ENCODE measurements around the gene TNFSF11. TPM values are rescaled to one million over a fixed set of nuclear protein-coding genes. Genes with fewer than 3 reads are reported as not detected.

Gene TNFSF11, protein sequence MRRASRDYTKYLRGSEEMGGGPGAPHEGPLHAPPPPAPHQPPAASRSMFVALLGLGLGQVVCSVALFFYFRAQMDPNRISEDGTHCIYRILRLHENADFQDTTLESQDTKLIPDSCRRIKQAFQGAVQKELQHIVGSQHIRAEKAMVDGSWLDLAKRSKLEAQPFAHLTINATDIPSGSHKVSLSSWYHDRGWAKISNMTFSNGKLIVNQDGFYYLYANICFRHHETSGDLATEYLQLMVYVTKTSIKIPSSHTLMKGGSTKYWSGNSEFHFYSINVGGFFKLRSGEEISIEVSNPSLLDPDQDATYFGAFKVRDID
- total RNA-seq = not detected

GRCh38 chr13:42574011-42574410, at the start of gene TNFSF11:
TNFSF11 (plus strand) TSS chr13:42574152; CDS start chr13:42574304, 152 bp downstream.
- POLR2A ChIA-PET = no interaction called here
- ATAC-seq (ENCODE audit: low read depth) = peak; percentile 9
- Mint-ChIP-seq H3K4me3 (peak within 1 kb of the TSS; percentile 79), H3K27me3 (peaks cover 56% of the 10 kb centered on the region), H3K4me1 (peaks cover 11% of the 10 kb centered on the region), H3K27ac (no peak within 1 kb of the TSS), H3K36me3 (no peaks in the 10 kb centered on the region), H3K9me3 (peaks cover 8% of the 10 kb centered on the region)
- DNase-seq = no peak

DNA sequence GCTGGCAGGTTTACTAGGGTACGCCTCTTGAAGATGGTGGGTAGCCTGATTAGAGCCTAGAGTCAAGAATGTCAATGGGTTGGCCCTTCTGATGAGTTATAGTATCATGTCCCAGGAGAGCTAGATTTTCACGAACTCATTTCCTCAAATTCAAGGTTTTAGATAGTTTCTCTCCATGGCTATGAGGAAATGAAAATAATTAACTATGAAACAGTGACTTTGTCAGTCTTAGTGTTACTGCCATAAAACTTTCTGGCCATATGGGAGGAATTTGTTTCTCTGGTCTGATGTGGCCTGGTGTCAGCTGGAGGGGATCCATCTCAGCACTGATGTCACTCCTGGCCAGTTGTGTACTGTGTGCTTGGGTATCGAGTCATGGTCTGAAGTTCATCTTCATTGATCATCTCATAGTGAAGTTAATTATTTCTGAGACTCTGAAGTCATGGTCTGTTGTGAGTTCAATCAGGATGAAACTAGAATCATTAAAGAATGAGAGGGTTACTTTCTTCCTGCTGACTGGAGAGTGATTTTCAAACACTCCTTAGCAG, 49.4 kb upstream of the TNFSF11 start:
- DNase-seq = no peak
- peaks cover 1% of the 10 kb centered on the region for H3K36me3 Mint-ChIP-seq
- ATAC-seq (ENCODE audit: low read depth) = no peak
- no peaks in the 10 kb centered on the region for H3K27me3 Mint-ChIP-seq
- POLR2A ChIA-PET = no interaction called here
- H3K27ac Mint-ChIP-seq = no peak overlapping the region
- no peak overlapping the region for H3K4me3 Mint-ChIP-seq
- peaks cover 6% of the 10 kb centered on the region for H3K9me3 Mint-ChIP-seq
- no peaks in the 10 kb centered on the region for H3K4me1 Mint-ChIP-seq

DNA sequence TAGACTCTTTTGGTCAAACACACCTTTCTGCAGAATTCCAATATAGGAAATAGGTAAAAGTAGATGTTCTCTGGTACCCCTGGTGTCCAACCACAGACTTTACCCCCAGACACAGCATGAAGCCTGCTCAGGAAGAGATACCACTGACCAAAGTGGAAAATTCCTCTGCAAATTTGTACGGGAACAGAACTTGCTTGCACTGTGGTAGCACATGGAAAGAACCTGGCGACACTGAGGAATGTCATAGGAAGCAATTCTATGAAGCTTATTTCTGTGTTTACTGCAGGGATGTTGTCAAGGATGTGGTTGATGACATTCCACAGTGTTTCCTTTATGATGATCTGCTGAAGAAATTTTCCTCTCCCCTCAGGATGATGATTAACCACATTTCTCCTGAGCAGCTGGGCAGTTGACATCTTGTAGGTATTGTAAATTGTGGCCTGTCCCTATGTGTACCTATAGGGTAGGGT, 48.9 kb upstream of the TNFSF11 start:
- DNase-seq (no peak), ATAC-seq (ENCODE audit: low read depth) (no peak)
- Mint-ChIP-seq H3K36me3 (peaks cover 1% of the 10 kb centered on the region), H3K27me3 (no peaks in the 10 kb centered on the region), H3K9me3 (peaks cover 6% of the 10 kb centered on the region), H3K4me3 (no peak overlapping the region), H3K27ac (no peak overlapping the region), H3K4me1 (no peaks in the 10 kb centered on the region)
- POLR2A ChIA-PET = no interaction called here

DNA sequence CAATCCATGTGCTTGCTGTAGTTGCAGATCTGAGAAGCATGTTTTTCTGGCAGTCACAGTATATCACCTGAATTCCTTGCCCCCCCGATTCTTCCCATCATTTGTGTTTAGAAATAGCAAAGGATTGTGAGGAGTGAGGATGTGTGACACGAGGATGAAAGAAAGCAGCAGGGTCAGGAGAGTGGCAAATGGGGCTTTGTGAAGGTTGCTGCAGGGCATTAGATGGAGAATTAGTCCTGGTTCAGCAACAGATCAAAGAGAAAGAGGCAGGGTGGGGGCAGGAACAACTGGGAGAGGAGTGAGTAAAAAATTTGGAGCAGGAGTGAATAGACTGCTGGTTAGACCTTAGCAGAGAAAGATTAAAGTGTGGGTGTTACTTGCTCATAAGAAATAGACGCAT, 47.7 kb upstream of the TNFSF11 start:
- Mint-ChIP-seq H3K4me3 (no peak overlapping the region), H3K27ac (no peak overlapping the region), H3K4me1 (peaks cover 2% of the 10 kb centered on the region), H3K27me3 (no peaks in the 10 kb centered on the region), H3K36me3 (peaks cover 1% of the 10 kb centered on the region), H3K9me3 (peaks cover 6% of the 10 kb centered on the region)
- DNase-seq = no peak
- ATAC-seq (ENCODE audit: low read depth) = no peak
- POLR2A ChIA-PET = no interaction called here

GRCh38 chr13:42526804-42527203, 47.1 kb upstream of the TNFSF11 start:
- DNase-seq (no peak), ATAC-seq (ENCODE audit: low read depth) (no peak)
- no peak overlapping the region for H3K4me3 Mint-ChIP-seq
- no peak overlapping the region for H3K27ac Mint-ChIP-seq
- peaks cover 2% of the 10 kb centered on the region for H3K4me1 Mint-ChIP-seq
- POLR2A ChIA-PET = no interaction called here
- H3K9me3 Mint-ChIP-seq = peaks cover 6% of the 10 kb centered on the region
- peaks cover 1% of the 10 kb centered on the region for H3K36me3 Mint-ChIP-seq
- H3K27me3 Mint-ChIP-seq = no peaks in the 10 kb centered on the region

- peaks cover 2% of the 10 kb centered on the region for H3K9me3 Mint-ChIP-seq
- H3K4me3 Mint-ChIP-seq = no peak overlapping the region
- DNase-seq = no peak
- H3K27me3 Mint-ChIP-seq = no peaks in the 10 kb centered on the region
- H3K4me1 Mint-ChIP-seq = peaks cover 2% of the 10 kb centered on the region
- H3K36me3 Mint-ChIP-seq = no peaks in the 10 kb centered on the region
- H3K27ac Mint-ChIP-seq = no peak overlapping the region
- POLR2A ChIA-PET = no interaction called here
- no peak for ATAC-seq (ENCODE audit: low read depth)
Observed at GRCh38 chr13:42532561-42533335, 41.2 kb upstream of the TNFSF11 start.

GRCh38 chr13:42533336-42533591, 40.7 kb upstream of the TNFSF11 start:
- H3K36me3 Mint-ChIP-seq = no peaks in the 10 kb centered on the region
- peaks cover 2% of the 10 kb centered on the region for H3K9me3 Mint-ChIP-seq
- H3K27me3 Mint-ChIP-seq = no peaks in the 10 kb centered on the region
- H3K27ac Mint-ChIP-seq = no peak overlapping the region
- DNase-seq (no peak), ATAC-seq (ENCODE audit: low read depth) (no peak)
- POLR2A ChIA-PET = no interaction called here
- no peak overlapping the region for H3K4me3 Mint-ChIP-seq
- H3K4me1 Mint-ChIP-seq = peaks cover 2% of the 10 kb centered on the region

DNA sequence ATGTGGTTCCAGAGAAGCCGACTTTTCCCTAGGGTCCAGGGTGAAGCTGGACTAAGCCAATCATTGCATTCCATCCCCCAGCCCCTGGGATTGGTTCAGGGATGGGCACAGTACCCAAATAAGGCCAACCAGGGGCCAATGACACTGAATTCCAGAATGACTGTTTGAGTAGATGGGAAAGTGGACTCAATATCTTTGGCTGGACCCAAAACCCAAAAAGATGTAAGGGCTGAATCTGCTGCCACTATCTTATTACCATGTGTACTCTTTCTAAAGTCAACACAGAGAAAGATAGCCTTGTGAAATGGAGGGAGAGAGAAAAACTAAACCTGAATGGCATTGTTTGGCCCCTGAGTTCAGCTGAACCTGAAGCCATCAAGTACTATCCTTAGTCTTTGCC, 39.2 kb upstream of the TNFSF11 start:
- no peak for ATAC-seq (ENCODE audit: low read depth)
- H3K4me1 Mint-ChIP-seq = peaks cover 2% of the 10 kb centered on the region
- POLR2A ChIA-PET = no interaction called here
- peaks cover 2% of the 10 kb centered on the region for H3K9me3 Mint-ChIP-seq
- no peak overlapping the region for H3K4me3 Mint-ChIP-seq
- no peaks in the 10 kb centered on the region for H3K36me3 Mint-ChIP-seq
- H3K27ac Mint-ChIP-seq = no peak overlapping the region
- no peak for DNase-seq
- no peaks in the 10 kb centered on the region for H3K27me3 Mint-ChIP-seq

- Mint-ChIP-seq H3K36me3 (no peaks in the 10 kb centered on the region), H3K9me3 (peaks cover 4% of the 10 kb centered on the region), H3K4me1 (no peaks in the 10 kb centered on the region), H3K4me3 (no peak overlapping the region), H3K27ac (no peak overlapping the region), H3K27me3 (no peaks in the 10 kb centered on the region)
- POLR2A ChIA-PET = no interaction called here
- ATAC-seq (ENCODE audit: low read depth) (no peak), DNase-seq (no peak)
Observed at GRCh38 chr13:42538996-42539395, 35.0 kb upstream of the TNFSF11 start.

DNA sequence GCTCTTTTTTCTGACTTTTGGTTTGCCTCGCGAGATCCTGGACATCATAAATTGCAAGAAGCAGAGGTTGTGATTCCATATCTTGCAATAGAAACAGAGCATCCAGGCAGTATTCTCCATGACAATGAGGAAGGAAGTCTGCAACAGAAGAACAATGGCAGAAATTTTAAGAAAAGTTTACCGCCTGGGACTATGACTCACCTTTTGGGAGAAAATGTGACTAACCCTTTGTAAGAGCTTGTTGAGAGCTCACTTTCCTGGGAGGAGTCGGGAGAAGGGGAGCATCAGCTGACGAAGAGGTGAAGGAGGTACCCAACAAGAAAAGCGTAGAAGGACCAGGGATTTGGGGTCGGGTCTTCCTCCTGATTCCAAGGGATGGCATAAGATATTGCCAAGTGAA, 34.3 kb upstream of the TNFSF11 start:
- H3K4me3 Mint-ChIP-seq = no peak overlapping the region
- H3K27me3 Mint-ChIP-seq = no peaks in the 10 kb centered on the region
- no peak overlapping the region for H3K27ac Mint-ChIP-seq
- DNase-seq = no peak
- H3K36me3 Mint-ChIP-seq = no peaks in the 10 kb centered on the region
- ATAC-seq (ENCODE audit: low read depth) = no peak
- H3K4me1 Mint-ChIP-seq = no peaks in the 10 kb centered on the region
- POLR2A ChIA-PET = no interaction called here
- H3K9me3 Mint-ChIP-seq = peaks cover 4% of the 10 kb centered on the region

- ATAC-seq (ENCODE audit: low read depth) (no peak), DNase-seq (no peak)
- peaks cover 1% of the 10 kb centered on the region for H3K9me3 Mint-ChIP-seq
- H3K4me1 Mint-ChIP-seq = peaks cover 5% of the 10 kb centered on the region
- POLR2A ChIA-PET = no interaction called here
- no peaks in the 10 kb centered on the region for H3K36me3 Mint-ChIP-seq
- no peak overlapping the region for H3K4me3 Mint-ChIP-seq
- H3K27me3 Mint-ChIP-seq = no peaks in the 10 kb centered on the region
- H3K27ac Mint-ChIP-seq = no peak overlapping the region
Observed at GRCh38 chr13:42543215-42543797, 30.6 kb upstream of the TNFSF11 start.

GRCh38 chr13:42544246-42544926, 29.6 kb upstream of the TNFSF11 start:
- POLR2A ChIA-PET = no interaction called here
- ATAC-seq (ENCODE audit: low read depth) (no peak), DNase-seq (no peak)
- no peak overlapping the region for H3K27ac Mint-ChIP-seq
- H3K27me3 Mint-ChIP-seq = no peaks in the 10 kb centered on the region
- H3K36me3 Mint-ChIP-seq = no peaks in the 10 kb centered on the region
- no peak overlapping the region for H3K4me3 Mint-ChIP-seq
- H3K4me1 Mint-ChIP-seq = peaks cover 14% of the 10 kb centered on the region
- peaks cover 1% of the 10 kb centered on the region for H3K9me3 Mint-ChIP-seq

GRCh38 chr13:42545842-42546241, 28.1 kb upstream of the TNFSF11 start:
- Mint-ChIP-seq H3K9me3 (peaks cover 4% of the 10 kb centered on the region), H3K27ac (no peak overlapping the region), H3K4me3 (no peak overlapping the region), H3K36me3 (no peaks in the 10 kb centered on the region), H3K4me1 (peaks cover 16% of the 10 kb centered on the region), H3K27me3 (no peaks in the 10 kb centered on the region)
- ATAC-seq (ENCODE audit: low read depth) = no peak
- no peak for DNase-seq
- POLR2A ChIA-PET = no interaction called here
